ENCODE measurements around the gene DYNLT1. TPM values are rescaled to one million over a fixed set of nuclear protein-coding genes. Genes with fewer than 3 reads are reported as not detected.

The DYNLT1 gene
- total RNA-seq, 1 experiment from 2014 or later, result 105 TPM

- H3T11ph ChIP-seq (ENCODE audit: low read length), result no peak overlapping the region
- no peak overlapping the region for H4K8ac ChIP-seq (replicated peaks; ENCODE audit: insufficient read length, low read depth, low read length)
- H3K79me2 ChIP-seq (ENCODE audit: insufficient read depth, low read length), result no peaks in the 10 kb centered on the region; the same call in 1 of the 2 replicates
- H3K4me2 ChIP-seq (ENCODE audit: insufficient read depth, insufficient read length, low read length), result peak overlapping the region; percentile 63
- H3K9ac ChIP-seq (ENCODE audit: extremely low read depth, insufficient read length, low read length), result no peak overlapping the region
- H3K14ac ChIP-seq (ENCODE audit: insufficient read depth, low read length), result no peak overlapping the region
- H2BK20ac ChIP-seq (ENCODE audit: low read depth, low read length, poor library complexity, severe bottlenecking), result no peak overlapping the region
- no peak overlapping the region for H2BK12ac ChIP-seq (ENCODE audit: insufficient read length, low read depth, low read length)
- no peaks in the 10 kb centered on the region for H3K4me1 ChIP-seq (ENCODE audit: insufficient read depth, low read length)
- no peak overlapping the region for H4K91ac ChIP-seq (ENCODE audit: insufficient read length, low read depth, low read length)
- H3K18ac ChIP-seq (ENCODE audit: insufficient read length, low read depth, low read length), result no peak overlapping the region
- H2AK5ac ChIP-seq (ENCODE audit: insufficient read length, low read length), result no peak overlapping the region
- H4K20me1 ChIP-seq (ENCODE audit: control insufficient read depth, insufficient read depth, insufficient read length), result no peaks in the 10 kb centered on the region
- H3K79me1 ChIP-seq (ENCODE audit: insufficient read depth, low read depth, low read length, poor library complexity, severe bottlenecking), result no peaks in the 10 kb centered on the region
- Mint-ChIP-seq H3K9me3 (no peaks in the 10 kb centered on the region), H3K4me3 (peak overlapping the region; percentile 93 to 98), H3K27me3 (ENCODE audit: low read depth) (peaks cover 20% of the 10 kb centered on the region), H3K27ac (peak overlapping the region in 2 of 3 experiments; percentile 83 to 91; a peak in 3 of 7 replicates), H3K4me1 (peaks cover 22 to 31% of the 10 kb centered on the region in 2 experiments), H3K36me3 (ENCODE audit: insufficient read depth in 1 of 3, low read depth in 3 of 3) (peaks cover 3 to 17% (median 8%) of the 10 kb centered on the region in 3 experiments; a peak in 6 of 7 replicates)
- H3K23me2 ChIP-seq (ENCODE audit: insufficient read length, low read depth, low read length, poor library complexity, severe bottlenecking), result peaks cover 4% of the 10 kb centered on the region
- no peak overlapping the region for H3K23ac ChIP-seq (ENCODE audit: insufficient read length, low read depth, low read length)
- H2AFZ ChIP-seq (ENCODE audit: low read length), result no peak overlapping the region
- no peak overlapping the region for H3K27ac ChIP-seq (ENCODE audit: insufficient read length, low read depth, low read length)
- H2BK5ac ChIP-seq (ENCODE audit: insufficient read length, low read length), result no peak overlapping the region
- no peak for TF ChIP-seq CTCF (conservative IDR thresholded peaks at IDR 0.05)
- no peak overlapping the region for H2BK15ac ChIP-seq (ENCODE audit: low read depth, low read length)
- no peaks in the 10 kb centered on the region for H3K9me3 ChIP-seq (ENCODE audit: control insufficient read depth, low read depth, low read length)
- no peak overlapping the region for H3K4ac ChIP-seq (ENCODE audit: low read depth, low read length)
- no CpG with 5 or more reads among the region's 21 CpGs for WGBS (ENCODE audit: extremely low coverage, insufficient read length, low lambda C conversion rate)
- DNase-seq, result no peak
- H2BK120ac ChIP-seq (ENCODE audit: low read depth, low read length, poor library complexity, severe bottlenecking), result no peak overlapping the region
- no peak overlapping the region for H4K5ac ChIP-seq (ENCODE audit: insufficient read length, low read depth, low read length)
- no peak overlapping the region for H3K56ac ChIP-seq (ENCODE audit: insufficient read length, low read depth, low read length)
- H3K27me3 ChIP-seq (ENCODE audit: insufficient read depth, low read length), result peaks cover 5% of the 10 kb centered on the region; the same call in 1 of the 2 replicates
These were observed 800 bp upstream of the DYNLT1 start for GRCh38 chr6:158645064-158646022.
